ENCODE results near the gene HLA-A. TPM values are rescaled to one million over a fixed set of nuclear protein-coding genes. Genes with fewer than 3 reads are reported as not detected.

The HLA-A gene
- total RNA-seq, 2 donors from 2014 or later, result 272 to 536 TPM

GRCh38 chr6:29951882-29952281 is 9.6 kb downstream of the HLA-A start:
- H3K4me1 ChIP-seq, result no peaks in the 10 kb centered on the region
- H3K4me3 ChIP-seq, result no peak overlapping the region
- no peaks in the 10 kb centered on the region for H3K9me3 ChIP-seq
- no peak for TF ChIP-seq CTCF (IDR thresholded peaks at IDR 0.05)
- no peak overlapping the region for H3K27ac ChIP-seq
- peaks cover 9% of the 10 kb centered on the region for H3K36me3 ChIP-seq
- no peaks in the 10 kb centered on the region for H3K27me3 ChIP-seq
- no peak for DNase-seq (ENCODE audit: low spot score)

GRCh38 chr6:29953001-29953441 is 10.7 kb downstream of the HLA-A start:
- no peaks in the 10 kb centered on the region for H3K9me3 ChIP-seq
- TF ChIP-seq CTCF (IDR thresholded peaks at IDR 0.05), result no peak
- no peaks in the 10 kb centered on the region for H3K4me1 ChIP-seq
- H3K4me3 ChIP-seq, result no peak overlapping the region
- no peaks in the 10 kb centered on the region for H3K27me3 ChIP-seq
- peak overlapping the region in 1 of 2 donors; percentile 62 for H3K27ac ChIP-seq
- no peak for DNase-seq (ENCODE audit: low spot score)
- H3K36me3 ChIP-seq, result no peaks in the 10 kb centered on the region

GRCh38 chr6:29953686-29954085 is 11.4 kb downstream of the HLA-A start:
- TF ChIP-seq CTCF (IDR thresholded peaks at IDR 0.05), result no peak
- Histone ChIP-seq H3K27ac (peak overlapping the region in 1 of 2 donors; percentile 62), H3K4me3 (no peak overlapping the region), H3K27me3 (no peaks in the 10 kb centered on the region), H3K4me1 (no peaks in the 10 kb centered on the region), H3K36me3 (no peaks in the 10 kb centered on the region), H3K9me3 (no peaks in the 10 kb centered on the region)
- no peak for DNase-seq (ENCODE audit: low spot score)

GRCh38 chr6:29954272-29954671 is 11.9 kb downstream of the HLA-A start:
- no peak overlapping the region for H3K27ac ChIP-seq
- no peak for DNase-seq (ENCODE audit: low spot score)

GRCh38 chr6:29955783-29956182 is 13.5 kb downstream of the HLA-A start:
- Histone ChIP-seq H3K27ac (peak overlapping the region in 1 of 2 donors; percentile 13), H3K9me3 (no peaks in the 10 kb centered on the region), H3K36me3 (no peaks in the 10 kb centered on the region), H3K4me3 (no peak overlapping the region), H3K27me3 (no peaks in the 10 kb centered on the region), H3K4me1 (no peaks in the 10 kb centered on the region)
- no peak for DNase-seq (ENCODE audit: low spot score)
- TF ChIP-seq CTCF (IDR thresholded peaks at IDR 0.05), result no peak

More at GRCh38 chr6:29954272-29954671, 11.9 kb downstream of the HLA-A start:
- no peak for TF ChIP-seq CTCF (IDR thresholded peaks at IDR 0.05)
- no peaks in the 10 kb centered on the region for H3K4me1 ChIP-seq
- H3K36me3 ChIP-seq, result no peaks in the 10 kb centered on the region
- no peaks in the 10 kb centered on the region for H3K9me3 ChIP-seq
- H3K27me3 ChIP-seq, result no peaks in the 10 kb centered on the region
- H3K4me3 ChIP-seq, result no peak overlapping the region

GRCh38 chr6:29956518-29956917 is 14.2 kb downstream of the HLA-A start:
- Histone ChIP-seq H3K27ac (no peak overlapping the region), H3K27me3 (no peaks in the 10 kb centered on the region), H3K4me1 (no peaks in the 10 kb centered on the region)

More at GRCh38 chr6:29956518-29956917, 14.2 kb downstream of the HLA-A start:
- Histone ChIP-seq H3K9me3 (no peaks in the 10 kb centered on the region), H3K36me3 (no peaks in the 10 kb centered on the region), H3K4me3 (no peak overlapping the region)
- no peak for DNase-seq (ENCODE audit: low spot score)
- no peak for TF ChIP-seq CTCF (IDR thresholded peaks at IDR 0.05)
